Measurements from ENCODE around the gene OR5AN1. TPM values are rescaled to one million over a fixed set of nuclear protein-coding genes. Genes with fewer than 3 reads are reported as not detected.
"Not testable (repeated sequence)": the region's sequence is repeated elsewhere in the genome, so short reads cannot be mapped to it uniquely, and the experiment has no call there.

The OR5AN1 gene
- total and polyA plus RNA-seq, 2 of the 8 experiments (the other 6 are each of a cell fraction or from before 2014, with no cell fraction given), result not detected

GRCh38 chr11:59349657-59350056 is 9.0 kb upstream of the OR5AN1 start:
- H2BK5ac ChIP-seq (ENCODE audit: low read depth, low read length); H3K4me1 ChIP-seq (replicated peaks in 1 of 4; ENCODE audit: control insufficient read depth in 3 of 4, insufficient read depth in 4 of 4, low read length in 3 of 4); H3K56ac ChIP-seq (replicated peaks; ENCODE audit: insufficient read length, low read depth, low read length); H4K91ac ChIP-seq (replicated peaks; ENCODE audit: insufficient read length, low read length); FAIRE-seq; H3K23ac ChIP-seq (ENCODE audit: insufficient read length); H2AK5ac ChIP-seq (ENCODE audit: low read depth, low read length); H2BK12ac ChIP-seq (ENCODE audit: low read depth, low read length); H3K27me3 ChIP-seq (replicated peaks in 1 of 4; ENCODE audit: control insufficient read depth in 3 of 4, extremely low read depth in 1 of 4, insufficient read depth in 3 of 4, low read length in 3 of 4); H3K4me3 ChIP-seq (ENCODE audit: extremely low read depth in 1 of 4, insufficient read depth in 2 of 4, low read depth in 3 of 4, low read length in 4 of 4); POLR2A ChIA-PET (ENCODE audit: partially characterized antibody); H3K79me2 ChIP-seq (ENCODE audit: control insufficient read depth in 1 of 2, insufficient read depth in 2 of 2, low read length in 2 of 2); H3K14ac ChIP-seq (ENCODE audit: insufficient read length); H3K4me2 ChIP-seq (ENCODE audit: insufficient read depth in 1 of 2, low read depth in 2 of 2, low read length in 2 of 2); H2BK15ac ChIP-seq (ENCODE audit: low read length); H3K23me2 ChIP-seq (ENCODE audit: low read depth, low read length); H4K20me1 ChIP-seq (replicated peaks in 1 of 2; ENCODE audit: control insufficient read depth in 1 of 2, insufficient read depth in 2 of 2, low read length in 2 of 2); H3K36me3 ChIP-seq (ENCODE audit: control insufficient read depth in 2 of 4, insufficient read depth in 4 of 4, low read length in 3 of 4); H3K27ac ChIP-seq (ENCODE audit: low read depth, low read length); H4K8ac ChIP-seq (ENCODE audit: extremely low read depth, insufficient read depth, low read length); DNase-seq (ENCODE audit: low read depth in 1 of 2, low spot score in 2 of 2); H4K5ac ChIP-seq (ENCODE audit: insufficient read length, low read depth, low read length); H2AFZ ChIP-seq (ENCODE audit: low read length); H3K9ac ChIP-seq (replicated peaks in 1 of 4; ENCODE audit: extremely low read depth in 1 of 4, low read depth in 3 of 4, low read length in 3 of 4); H3K18ac ChIP-seq (ENCODE audit: extremely low read depth, low read length); H2BK20ac ChIP-seq (ENCODE audit: low read length); H3K4ac ChIP-seq (replicated peaks; ENCODE audit: insufficient read length, low read depth, low read length); H3K79me1 ChIP-seq (ENCODE audit: low read depth, low read length); H2BK120ac ChIP-seq (replicated peaks; ENCODE audit: low read depth, low read length); CTCF ChIA-PET (ENCODE audit: partially characterized antibody): not testable (repeated sequence)
- peaks cover 17 to 18% of the 10 kb centered on the region in 2 experiments; a peak in 2 of 4 replicates for H3K9me3 ChIP-seq (ENCODE audit: insufficient read depth in 2 of 2, low read depth in 1 of 2, low read length in 1 of 2)
- WGBS, 2 experiments (ENCODE audit: extremely low coverage in 1 of 2, insufficient coverage in 1 of 2, insufficient read length in 1 of 2, insufficient replicate concordance in 2 of 2, low coverage in 1 of 2, low lambda C conversion rate in 2 of 2, missing lambda C conversion rate in 1 of 2), result 84% methylated on average over 5 of the region's 5 CpGs; no CpG with 5 or more reads in 1 of the 2 experiments

Data from H1 (cell line).